Esophagus muscularis mucosa (tissue), 4 donors: ENCODE data around the gene ACR. TPM values are rescaled to one million over a fixed set of nuclear protein-coding genes. Genes with fewer than 3 reads are reported as not detected.

Experiments used
- DNase-seq: peaks from one replicate; pipeline ENCODE4 v3.0.0-alpha.2; 2017; ENCODE audit errors: extremely low spot score
- H3K27ac ChIP-seq, 4 donors: fragments of 200-600 bp; sonication (generic); replicated peaks in 1 of 4; 1 replicate in 3 of 4; 2 replicates in 1 of 4; pipeline ENCODE4 v1.5.1; 2016 to 2019; ENCODE audit warnings: mild to moderate bottlenecking in 1 of 4
- H3K27me3 ChIP-seq, 4 donors: fragments of 200-600 bp; sonication (generic); one replicate each; pipeline versions ENCODE4 v1.5.1 to v1.6.0; 2016 to 2019
- H3K36me3 ChIP-seq, 4 donors: fragments of 200-600 bp; sonication (generic); one replicate each; pipeline ENCODE4 v1.5.1; 2016 to 2019
- H3K4me1 ChIP-seq, 4 donors: fragments of 200-600 bp; sonication (generic); one replicate each; pipeline ENCODE4 v1.5.1; 2016 to 2019
- H3K4me3 ChIP-seq, 4 donors: fragments of 200-600 bp; sonication (generic); 1 replicate in 2 of 4; 2 replicates in 2 of 4; pipeline ENCODE4 v1.5.1; 2016 to 2019; ENCODE audit warnings: mild to moderate bottlenecking in 4 of 4, moderate library complexity in 1 of 4
- H3K9me3 ChIP-seq, 4 donors: fragments of 200-600 bp; sonication (generic); 1 replicate in 3 of 4; 2 replicates in 1 of 4; pipeline ENCODE4 v1.5.1; 2016 to 2019
- EP300 ChIP-seq: sonication (generic); formaldehyde crosslinking; IDR thresholded peaks from one replicate; pipeline ENCODE4 v1.6.1; 2017; ENCODE audit warnings: antibody characterized with exemption
- POLR2A ChIP-seq: fragments of 450-650 bp; IDR thresholded peaks from one replicate; pipeline ENCODE4 v1.6.1; 2017; ENCODE audit warnings: antibody characterized with exemption, moderate library complexity, mild to moderate bottlenecking, low read depth
- POLR2AphosphoS5 ChIP-seq, 2 donors: sonication (generic); formaldehyde crosslinking; IDR thresholded peaks; one replicate each; pipeline ENCODE4 v1.6.1; 2017; ENCODE audit warnings: antibody characterized with exemption in 2 of 2
- WGBS: methylation state at CpG from one replicate; pipeline ENCODE4 v1.1.5; 2018; 5-methylcytosine and 5-hydroxymethylcytosine counted together
- intact Hi-C: fragments of 100-400 bp; cut with DNase I; formaldehyde crosslinking; loops from one replicate; pipeline ENCODE4 v1.15.1; 2023
- total RNA-seq, 4 donors: library from RNA; depleted of rRNA; stranded (reverse); fragments of >200 nt; gene quantifications; one replicate each; pipeline versions ENCODE4 v1.1.0 to v1.2.1, GENCODE V29; 2016
- TF ChIP-seq, protein P1 (sequence below), 3 experiments: fragments of 200-600 bp in 2 of 3; fragments of 450-650 bp in 1 of 3; sonication (generic) in 2 of 3; IDR thresholded peaks; one replicate each; pipeline ENCODE4 v1.5.1; 2017 to 2019; ENCODE audit warnings: antibody characterized with exemption in 3 of 3, mild to moderate bottlenecking in 2 of 3, moderate library complexity in 1 of 3

The ACR gene
- under 1 TPM in 2 of 4 donors, not detected in 2; 0.42 to 0.46 TPM for total RNA-seq

DNA sequence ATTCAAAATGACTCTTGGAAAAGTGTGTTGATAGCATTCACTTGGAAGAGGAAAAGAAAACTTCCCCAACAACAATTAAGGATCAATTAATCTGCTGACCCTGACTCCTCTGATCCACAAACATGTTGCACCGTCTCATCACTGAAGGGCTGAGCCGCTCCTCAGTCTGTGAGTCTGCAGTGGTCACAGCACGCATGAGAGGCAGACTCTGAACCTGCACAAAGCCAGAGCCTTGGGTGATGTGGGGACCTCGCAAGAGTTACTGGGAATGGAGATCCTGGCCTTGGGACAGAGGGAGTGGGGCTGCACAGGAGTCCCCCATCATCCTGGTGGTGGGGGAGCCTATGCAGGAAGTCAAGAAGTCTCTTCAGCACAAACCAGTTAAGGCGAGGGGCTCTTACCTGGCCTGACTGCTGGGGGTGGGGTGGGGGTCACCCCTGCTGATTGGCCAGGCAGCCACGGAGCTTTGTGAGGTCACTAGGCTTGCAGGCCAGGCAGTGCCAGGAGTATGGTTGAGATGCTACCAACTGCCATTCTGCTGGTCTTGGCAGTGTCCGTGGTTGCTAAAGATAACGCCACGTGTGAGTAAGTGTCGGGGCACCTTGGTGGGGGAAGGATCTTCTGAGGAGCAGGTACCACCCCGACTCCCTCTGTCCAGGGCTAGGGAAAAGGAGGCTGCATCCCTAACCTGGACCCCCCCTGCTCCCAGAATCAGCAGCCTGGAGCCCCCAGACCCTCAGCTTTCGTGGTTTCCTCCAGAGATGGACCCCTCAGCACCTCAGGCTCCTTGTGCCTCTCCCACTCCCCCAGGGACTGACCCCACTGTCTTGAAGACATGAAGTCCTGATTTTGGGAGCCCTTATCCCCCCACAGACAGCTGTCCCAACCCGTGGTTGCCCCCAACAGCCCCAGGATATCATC lies at the start of gene ACR:
ACR (plus strand) TSS at position 477 of the 921 bp plus-strand sequence; CDS start at position 509, 32 bp downstream.
- 89% methylated on average over 12 of the region's 13 CpGs for WGBS
- H3K4me3 ChIP-seq: no peak within 1 kb of the TSS
- peaks cover 0 to 8% (median 6%) of the 10 kb centered on the region in 4 donors for H3K4me1 ChIP-seq
- no peaks in the 10 kb centered on the region for H3K36me3 ChIP-seq
- intact Hi-C loops: no loop called here
- TF ChIP-seq, protein P1, sequence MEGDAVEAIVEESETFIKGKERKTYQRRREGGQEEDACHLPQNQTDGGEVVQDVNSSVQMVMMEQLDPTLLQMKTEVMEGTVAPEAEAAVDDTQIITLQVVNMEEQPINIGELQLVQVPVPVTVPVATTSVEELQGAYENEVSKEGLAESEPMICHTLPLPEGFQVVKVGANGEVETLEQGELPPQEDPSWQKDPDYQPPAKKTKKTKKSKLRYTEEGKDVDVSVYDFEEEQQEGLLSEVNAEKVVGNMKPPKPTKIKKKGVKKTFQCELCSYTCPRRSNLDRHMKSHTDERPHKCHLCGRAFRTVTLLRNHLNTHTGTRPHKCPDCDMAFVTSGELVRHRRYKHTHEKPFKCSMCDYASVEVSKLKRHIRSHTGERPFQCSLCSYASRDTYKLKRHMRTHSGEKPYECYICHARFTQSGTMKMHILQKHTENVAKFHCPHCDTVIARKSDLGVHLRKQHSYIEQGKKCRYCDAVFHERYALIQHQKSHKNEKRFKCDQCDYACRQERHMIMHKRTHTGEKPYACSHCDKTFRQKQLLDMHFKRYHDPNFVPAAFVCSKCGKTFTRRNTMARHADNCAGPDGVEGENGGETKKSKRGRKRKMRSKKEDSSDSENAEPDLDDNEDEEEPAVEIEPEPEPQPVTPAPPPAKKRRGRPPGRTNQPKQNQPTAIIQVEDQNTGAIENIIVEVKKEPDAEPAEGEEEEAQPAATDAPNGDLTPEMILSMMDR (IDR thresholded peaks at IDR 0.05): no peak
- TF ChIP-seq POLR2A (no peak), POLR2AphosphoS5 (IDR thresholded peaks at IDR 0.05) (no peak), EP300 (no peak)
- H3K27me3 ChIP-seq: peaks cover 0 to 35% (median 0%) of the 10 kb centered on the region in 4 donors
- no peak for DNase-seq
- H3K27ac ChIP-seq: no peak within 1 kb of the TSS
- no peaks in the 10 kb centered on the region for H3K9me3 ChIP-seq

DNA sequence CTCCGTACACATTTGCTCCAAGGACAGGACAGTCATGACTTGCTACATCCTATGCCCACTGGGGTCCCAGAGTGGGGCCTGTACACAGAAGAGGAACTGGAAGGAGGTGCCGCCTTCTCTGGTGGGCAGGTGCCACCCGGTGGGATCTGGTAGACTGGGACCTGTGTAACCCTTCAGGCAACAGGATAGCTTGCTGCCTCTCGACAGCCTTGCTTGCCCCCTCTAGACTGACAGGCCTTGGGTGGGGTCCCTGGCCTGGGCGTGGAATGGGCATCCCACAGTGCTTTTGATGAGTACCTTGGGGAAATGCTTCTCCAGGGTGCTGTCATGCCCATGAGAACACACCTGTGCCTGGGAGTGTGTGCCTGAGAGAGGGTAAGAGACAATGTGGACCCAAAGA lies 49.6 kb upstream of the ACR start:
- Histone ChIP-seq H3K27me3 (peaks cover 0 to 26% (median 0%) of the 10 kb centered on the region in 4 donors), H3K27ac (no peak overlapping the region), H3K9me3 (no peaks in the 10 kb centered on the region), H3K4me1 (peaks cover 0 to 6% (median 3%) of the 10 kb centered on the region in 4 donors), H3K36me3 (peaks cover 0 to 30% (median 0%) of the 10 kb centered on the region in 4 donors), H3K4me3 (no peak overlapping the region)
- 89% methylated on average over 3 of the region's 5 CpGs for WGBS
- TF ChIP-seq EP300 (no peak), POLR2A (no peak), POLR2AphosphoS5 (IDR thresholded peaks at IDR 0.05) (no peak)
- TF ChIP-seq, protein P1 (IDR thresholded peaks at IDR 0.05): no peak
- DNase-seq: no peak
- intact Hi-C loops: no loop called here

DNA sequence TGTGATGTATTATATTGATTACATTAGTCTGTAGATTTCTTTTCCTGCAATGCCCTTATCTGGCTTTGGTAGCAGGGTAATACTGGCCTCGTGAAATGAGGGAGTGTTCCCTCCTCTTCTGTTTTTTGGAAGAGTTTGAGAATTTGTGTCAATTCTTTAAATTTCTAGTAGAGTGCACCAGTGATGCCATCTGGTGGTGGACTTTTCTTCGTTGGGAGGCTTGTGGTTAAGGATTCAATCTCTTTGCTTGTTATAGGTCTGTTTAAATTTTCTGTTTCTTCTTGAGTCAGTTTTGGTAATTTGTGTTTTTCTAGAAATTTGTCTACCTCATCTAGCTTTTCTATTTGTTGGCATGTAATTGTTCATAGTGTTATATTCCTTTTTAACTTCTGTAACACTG lies 46.5 kb upstream of the ACR start:
- no peak overlapping the region for H3K4me3 ChIP-seq
- peaks cover 0 to 50% (median 4%) of the 10 kb centered on the region in 4 donors for H3K36me3 ChIP-seq
- peaks cover 0 to 22% (median 0%) of the 10 kb centered on the region in 4 donors for H3K27me3 ChIP-seq
- WGBS: 24% methylated on average over 2 of the region's 2 CpGs
- H3K4me1 ChIP-seq: peaks cover 2 to 13% (median 6%) of the 10 kb centered on the region in 4 donors
- intact Hi-C loops: no loop called here
- TF ChIP-seq, protein P1 (IDR thresholded peaks at IDR 0.05): peak; percentile 9 to 13 (median 12)
- TF ChIP-seq POLR2AphosphoS5 (IDR thresholded peaks at IDR 0.05): no peak
- no peak for DNase-seq
- H3K9me3 ChIP-seq: no peaks in the 10 kb centered on the region
- no peak overlapping the region for H3K27ac ChIP-seq

DNA sequence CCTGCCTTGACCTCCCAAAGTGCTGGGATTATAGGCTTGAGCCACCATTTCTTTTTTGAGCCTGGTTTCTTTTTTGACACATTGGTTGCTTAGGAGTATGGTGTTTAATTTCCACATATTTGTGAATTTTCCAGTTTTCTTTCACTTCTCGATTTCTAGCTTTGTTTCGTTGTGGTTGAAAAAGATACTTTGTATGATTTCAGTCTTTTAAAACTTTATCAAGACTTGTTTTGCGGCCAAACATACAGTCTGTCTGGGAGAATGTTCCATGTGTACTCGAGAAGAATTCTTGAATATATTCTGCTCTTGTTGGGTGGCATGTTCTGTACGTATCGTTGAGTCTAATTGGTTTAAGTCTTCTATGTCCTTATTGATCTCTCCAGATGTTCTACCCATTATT lies 44.5 kb upstream of the ACR start:
- no peak for DNase-seq
- Histone ChIP-seq H3K4me3 (no peak overlapping the region), H3K27ac (no peak overlapping the region), H3K27me3 (peaks cover 0 to 10% (median 0%) of the 10 kb centered on the region in 4 donors), H3K4me1 (peaks cover 19 to 28% (median 22%) of the 10 kb centered on the region in 4 donors), H3K9me3 (no peaks in the 10 kb centered on the region), H3K36me3 (peaks cover 0 to 52% (median 6%) of the 10 kb centered on the region in 4 donors)
- 86% methylated on average over 6 of the region's 6 CpGs for WGBS
- intact Hi-C loops: no loop called here
- TF ChIP-seq POLR2AphosphoS5 (IDR thresholded peaks at IDR 0.05): no peak
- TF ChIP-seq EP300: no peak
- no peak for TF ChIP-seq POLR2A
- TF ChIP-seq, protein P1 (IDR thresholded peaks at IDR 0.05): no peak
